ENCODE measurements around the gene MYO5A. TPM values are rescaled to one million over a fixed set of nuclear protein-coding genes. Genes with fewer than 3 reads are reported as not detected.

Gene MYO5A
- total and polyA plus RNA-seq, 10 of the 15 experiments (the other 5 are each of a cell fraction or from before 2014, with no cell fraction given): 4.2 to 42.9 (median 31.1) TPM

DNA sequence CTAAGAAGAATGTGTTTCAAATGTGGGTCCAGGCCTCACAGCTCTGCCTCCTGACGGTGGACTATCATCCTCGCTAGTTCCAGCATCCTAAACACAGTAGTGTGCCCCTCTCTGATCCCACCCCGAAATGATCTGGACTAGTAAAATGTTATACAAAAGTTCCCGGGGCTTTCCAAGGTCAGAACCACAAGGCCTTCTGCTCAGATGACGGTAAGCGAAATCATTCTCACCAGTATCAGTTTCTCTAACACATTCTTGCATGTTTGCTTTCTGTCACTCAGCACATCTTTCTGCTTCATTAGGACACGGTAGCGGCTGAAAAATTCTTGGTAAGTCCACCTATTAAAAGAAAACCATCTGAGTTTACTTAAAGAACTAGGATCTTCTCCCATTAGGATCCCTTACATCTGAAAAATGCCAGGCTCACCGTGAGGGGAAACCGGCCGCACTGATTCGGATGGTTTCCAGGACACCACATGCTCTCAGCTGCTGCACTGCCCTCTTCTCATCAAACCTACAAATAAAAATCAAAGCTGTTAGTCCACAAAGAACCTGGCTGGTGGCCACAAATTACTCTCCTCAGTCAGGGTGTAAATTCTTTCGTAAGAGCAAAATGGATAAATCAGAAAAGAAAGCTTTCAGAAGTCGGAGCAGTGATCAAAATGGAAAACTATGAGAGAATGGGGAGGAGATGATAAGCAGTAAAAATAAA lies 149.1 kb downstream of the MYO5A start (continued):
- TF ChIP-seq, protein P1, sequence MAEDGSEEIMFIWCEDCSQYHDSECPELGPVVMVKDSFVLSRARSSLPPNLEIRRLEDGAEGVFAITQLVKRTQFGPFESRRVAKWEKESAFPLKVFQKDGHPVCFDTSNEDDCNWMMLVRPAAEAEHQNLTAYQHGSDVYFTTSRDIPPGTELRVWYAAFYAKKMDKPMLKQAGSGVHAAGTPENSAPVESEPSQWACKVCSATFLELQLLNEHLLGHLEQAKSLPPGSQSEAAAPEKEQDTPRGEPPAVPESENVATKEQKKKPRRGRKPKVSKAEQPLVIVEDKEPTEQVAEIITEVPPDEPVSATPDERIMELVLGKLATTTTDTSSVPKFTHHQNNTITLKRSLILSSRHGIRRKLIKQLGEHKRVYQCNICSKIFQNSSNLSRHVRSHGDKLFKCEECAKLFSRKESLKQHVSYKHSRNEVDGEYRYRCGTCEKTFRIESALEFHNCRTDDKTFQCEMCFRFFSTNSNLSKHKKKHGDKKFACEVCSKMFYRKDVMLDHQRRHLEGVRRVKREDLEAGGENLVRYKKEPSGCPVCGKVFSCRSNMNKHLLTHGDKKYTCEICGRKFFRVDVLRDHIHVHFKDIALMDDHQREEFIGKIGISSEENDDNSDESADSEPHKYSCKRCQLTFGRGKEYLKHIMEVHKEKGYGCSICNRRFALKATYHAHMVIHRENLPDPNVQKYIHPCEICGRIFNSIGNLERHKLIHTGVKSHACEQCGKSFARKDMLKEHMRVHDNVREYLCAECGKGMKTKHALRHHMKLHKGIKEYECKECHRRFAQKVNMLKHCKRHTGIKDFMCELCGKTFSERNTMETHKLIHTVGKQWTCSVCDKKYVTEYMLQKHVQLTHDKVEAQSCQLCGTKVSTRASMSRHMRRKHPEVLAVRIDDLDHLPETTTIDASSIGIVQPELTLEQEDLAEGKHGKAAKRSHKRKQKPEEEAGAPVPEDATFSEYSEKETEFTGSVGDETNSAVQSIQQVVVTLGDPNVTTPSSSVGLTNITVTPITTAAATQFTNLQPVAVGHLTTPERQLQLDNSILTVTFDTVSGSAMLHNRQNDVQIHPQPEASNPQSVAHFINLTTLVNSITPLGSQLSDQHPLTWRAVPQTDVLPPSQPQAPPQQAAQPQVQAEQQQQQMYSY (CRISPR knock-in tag; IDR thresholded peaks at IDR 0.05): no peak
- TF ChIP-seq SMAD1 (IDR thresholded peaks at IDR 0.05; ENCODE audit: low read depth, partially characterized antibody): no peak
- no peak for TF ChIP-seq MEF2B (IDR thresholded peaks at IDR 0.05; ENCODE audit: partially characterized antibody, poor library complexity, severe bottlenecking)
- no peak for TF ChIP-seq SMARCA5 (IDR thresholded peaks at IDR 0.05)
- TF ChIP-seq TAF1 (IDR thresholded peaks at IDR 0.05; ENCODE audit: borderline replicate concordance, low read depth, low read length): peak; percentile 64
